ENCODE measurements around the gene PTGES3.

The PTGES3 gene

DNA sequence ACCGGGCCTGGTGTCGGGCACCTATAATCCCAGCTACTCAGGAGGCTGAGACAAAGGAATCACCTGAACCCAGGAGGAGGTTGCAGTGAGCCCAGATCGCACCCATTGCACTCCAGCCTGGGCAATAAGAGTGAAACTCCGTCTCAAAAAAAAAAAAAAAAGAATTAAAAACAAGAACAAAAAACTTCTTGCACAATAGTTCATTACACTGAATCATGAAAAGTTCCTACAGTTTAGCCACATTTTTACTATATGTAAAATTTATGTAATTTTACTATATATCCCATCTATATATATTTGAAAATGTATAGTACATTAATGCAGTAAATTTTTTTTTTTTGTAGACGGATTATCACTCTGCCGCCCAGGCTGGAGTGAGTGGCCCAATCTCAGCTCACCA lies 46.9 kb downstream of the PTGES3 start:
- Histone ChIP-seq H2AFZ (ENCODE audit: low read length) (no peak overlapping the region), H3K27me3 (ENCODE audit: insufficient read depth, low read length, poor library complexity, severe bottlenecking) (peaks cover 5% of the 10 kb centered on the region), H3K4me2 (ENCODE audit: low read depth, low read length, poor library complexity, severe bottlenecking) (peak overlapping the region; percentile 99), H3K9me2 (replicated peaks; ENCODE audit: low read depth, low read length) (no peaks in the 10 kb centered on the region), H3K4me3 (ENCODE audit: low read length, poor library complexity, severe bottlenecking) (no peak overlapping the region), H3K4me1 (ENCODE audit: insufficient read depth, low read length, poor library complexity, severe bottlenecking) (peaks cover 37% of the 10 kb centered on the region), H3K9ac (ENCODE audit: low read depth, low read length, poor library complexity, severe bottlenecking) (no peak overlapping the region), H3K79me2 (ENCODE audit: insufficient read depth, low read length) (peaks cover 63% of the 10 kb centered on the region), H4K20me1 (ENCODE audit: insufficient read depth, low read length, poor library complexity, severe bottlenecking) (peaks cover 77% of the 10 kb centered on the region), H3K9me3 (ENCODE audit: insufficient read depth, low read depth, low read length) (no peaks in the 10 kb centered on the region), H3K36me3 (ENCODE audit: insufficient read depth, low read length) (peaks cover 56% of the 10 kb centered on the region; the same call in 1 of the 2 replicates), H3F3A (ENCODE audit: low read depth) (peaks cover 13% of the 10 kb centered on the region)
- TF ChIP-seq, protein P1, sequence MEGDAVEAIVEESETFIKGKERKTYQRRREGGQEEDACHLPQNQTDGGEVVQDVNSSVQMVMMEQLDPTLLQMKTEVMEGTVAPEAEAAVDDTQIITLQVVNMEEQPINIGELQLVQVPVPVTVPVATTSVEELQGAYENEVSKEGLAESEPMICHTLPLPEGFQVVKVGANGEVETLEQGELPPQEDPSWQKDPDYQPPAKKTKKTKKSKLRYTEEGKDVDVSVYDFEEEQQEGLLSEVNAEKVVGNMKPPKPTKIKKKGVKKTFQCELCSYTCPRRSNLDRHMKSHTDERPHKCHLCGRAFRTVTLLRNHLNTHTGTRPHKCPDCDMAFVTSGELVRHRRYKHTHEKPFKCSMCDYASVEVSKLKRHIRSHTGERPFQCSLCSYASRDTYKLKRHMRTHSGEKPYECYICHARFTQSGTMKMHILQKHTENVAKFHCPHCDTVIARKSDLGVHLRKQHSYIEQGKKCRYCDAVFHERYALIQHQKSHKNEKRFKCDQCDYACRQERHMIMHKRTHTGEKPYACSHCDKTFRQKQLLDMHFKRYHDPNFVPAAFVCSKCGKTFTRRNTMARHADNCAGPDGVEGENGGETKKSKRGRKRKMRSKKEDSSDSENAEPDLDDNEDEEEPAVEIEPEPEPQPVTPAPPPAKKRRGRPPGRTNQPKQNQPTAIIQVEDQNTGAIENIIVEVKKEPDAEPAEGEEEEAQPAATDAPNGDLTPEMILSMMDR (conservative IDR thresholded peaks at IDR 0.05; ENCODE audit: low read length) = no peak
- TF ChIP-seq EZH2phosphoT487 (IDR thresholded peaks at IDR 0.05; ENCODE audit: borderline replicate concordance) = no peak

DNA sequence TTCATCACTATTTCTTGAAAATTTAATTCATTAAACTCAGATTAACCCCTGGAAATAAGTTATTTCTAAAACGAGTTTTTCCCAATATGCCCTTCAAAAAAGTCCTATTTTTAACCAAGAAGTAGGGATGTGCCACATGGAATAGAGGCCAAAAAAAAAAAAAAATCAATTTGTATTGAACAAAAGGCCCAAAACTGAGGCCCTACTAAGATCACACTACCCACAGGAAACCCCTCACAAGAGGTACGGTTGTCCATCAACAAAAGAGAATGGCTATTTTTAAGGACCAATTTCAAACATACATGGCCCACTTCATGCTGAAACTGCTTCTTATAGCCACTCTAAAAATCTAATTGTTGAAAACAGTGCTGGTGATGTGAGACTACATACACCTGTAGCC lies 50.5 kb downstream of the PTGES3 start:
- H3K79me2 ChIP-seq (ENCODE audit: insufficient read depth, low read length) = peaks cover 58% of the 10 kb centered on the region
- H3K9ac ChIP-seq (ENCODE audit: low read depth, low read length, poor library complexity, severe bottlenecking) = no peak overlapping the region
- H3F3A ChIP-seq (ENCODE audit: low read depth) = peaks cover 13% of the 10 kb centered on the region
- no peaks in the 10 kb centered on the region for H3K27me3 ChIP-seq (ENCODE audit: insufficient read depth, low read length, poor library complexity, severe bottlenecking)
- TF ChIP-seq, protein P1 (conservative IDR thresholded peaks at IDR 0.05; ENCODE audit: low read length) = no peak
- no peak for TF ChIP-seq EZH2phosphoT487 (IDR thresholded peaks at IDR 0.05; ENCODE audit: borderline replicate concordance)
- no peaks in the 10 kb centered on the region for H3K9me2 ChIP-seq (replicated peaks; ENCODE audit: low read depth, low read length)
- no peak overlapping the region for H3K4me3 ChIP-seq (ENCODE audit: low read length, poor library complexity, severe bottlenecking)
- H3K4me2 ChIP-seq (ENCODE audit: low read depth, low read length, poor library complexity, severe bottlenecking) = no peak overlapping the region
- H3K9me3 ChIP-seq (ENCODE audit: insufficient read depth, low read depth, low read length) = no peaks in the 10 kb centered on the region
- H4K20me1 ChIP-seq (ENCODE audit: insufficient read depth, low read length, poor library complexity, severe bottlenecking) = peaks cover 46% of the 10 kb centered on the region
- H2AFZ ChIP-seq (ENCODE audit: low read length) = no peak overlapping the region
- H3K4me1 ChIP-seq (ENCODE audit: insufficient read depth, low read length, poor library complexity, severe bottlenecking) = peaks cover 45% of the 10 kb centered on the region
- H3K36me3 ChIP-seq (ENCODE audit: insufficient read depth, low read length) = peaks cover 42% of the 10 kb centered on the region; the same call in 1 of the 2 replicates

DNA sequence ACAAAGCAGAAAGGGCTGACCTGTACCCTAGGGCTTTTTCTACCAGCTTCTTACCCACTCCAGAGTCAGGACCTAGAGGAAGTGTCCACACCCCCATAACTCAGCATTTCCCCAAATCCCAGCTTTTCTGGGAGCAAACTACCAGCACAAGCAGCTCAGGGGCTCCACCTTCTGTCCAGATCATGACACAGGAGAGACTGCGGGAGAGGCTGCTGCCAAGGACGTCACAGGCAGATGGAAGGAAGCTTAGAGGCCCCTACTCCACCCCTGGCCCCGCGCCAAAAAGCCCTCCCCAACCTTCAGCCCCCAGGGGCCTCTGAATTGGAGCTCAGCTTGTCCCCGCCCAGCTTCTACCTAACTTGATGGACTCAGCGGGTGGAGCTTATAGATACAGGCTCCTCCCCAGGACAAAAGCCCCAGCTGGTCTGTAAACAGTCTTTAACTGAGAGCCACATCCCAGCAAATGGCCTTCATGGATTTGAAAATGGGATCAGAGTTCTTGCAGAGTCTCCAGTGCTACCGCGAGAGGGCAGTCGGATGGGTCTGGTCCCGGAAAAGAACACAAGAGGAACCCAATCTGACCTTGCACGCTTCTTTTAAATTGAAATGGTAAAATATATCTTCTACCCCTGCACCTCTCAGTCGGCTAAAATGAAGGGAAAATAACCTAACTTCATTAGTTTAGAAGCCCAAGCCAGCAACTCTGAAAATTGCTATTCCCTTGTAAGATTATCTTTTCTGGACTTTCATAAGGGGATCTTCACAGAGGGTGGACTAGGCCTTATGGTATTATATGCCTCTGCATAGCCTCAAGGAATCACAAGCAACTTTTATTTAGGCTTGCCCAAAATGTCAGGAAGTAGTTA lies 51.2 kb downstream of the PTGES3 start:
- TF ChIP-seq EZH2phosphoT487 (IDR thresholded peaks at IDR 0.05; ENCODE audit: borderline replicate concordance) = no peak
- TF ChIP-seq, protein P1 (conservative IDR thresholded peaks at IDR 0.05; ENCODE audit: low read length) = peak; percentile 97
- peaks cover 41% of the 10 kb centered on the region for H4K20me1 ChIP-seq (ENCODE audit: insufficient read depth, low read length, poor library complexity, severe bottlenecking)
- peaks cover 13% of the 10 kb centered on the region for H3F3A ChIP-seq (ENCODE audit: low read depth)
- H3K9me3 ChIP-seq (ENCODE audit: insufficient read depth, low read depth, low read length) = no peaks in the 10 kb centered on the region
- peak overlapping the region; percentile 100 for H3K4me2 ChIP-seq (ENCODE audit: low read depth, low read length, poor library complexity, severe bottlenecking)
- peak overlapping the region; percentile 90 for H3K4me3 ChIP-seq (ENCODE audit: low read length, poor library complexity, severe bottlenecking)
- peaks cover 35% of the 10 kb centered on the region; the same call in 1 of the 2 replicates for H3K36me3 ChIP-seq (ENCODE audit: insufficient read depth, low read length)
- H3K27me3 ChIP-seq (ENCODE audit: insufficient read depth, low read length, poor library complexity, severe bottlenecking) = no peaks in the 10 kb centered on the region
- H2AFZ ChIP-seq (ENCODE audit: low read length) = peak overlapping the region; percentile 58
- no peaks in the 10 kb centered on the region for H3K9me2 ChIP-seq (replicated peaks; ENCODE audit: low read depth, low read length)
- H3K79me2 ChIP-seq (ENCODE audit: insufficient read depth, low read length) = peaks cover 55% of the 10 kb centered on the region
- peak overlapping the region; percentile 81 for H3K9ac ChIP-seq (ENCODE audit: low read depth, low read length, poor library complexity, severe bottlenecking)
- peaks cover 46% of the 10 kb centered on the region for H3K4me1 ChIP-seq (ENCODE audit: insufficient read depth, low read length, poor library complexity, severe bottlenecking)
